ENCODE measurements around the gene PPP1R7.
A peak's percentile ranks its signal among the peaks of the same experiment; 100 is the strongest.

Gene PPP1R7

DNA sequence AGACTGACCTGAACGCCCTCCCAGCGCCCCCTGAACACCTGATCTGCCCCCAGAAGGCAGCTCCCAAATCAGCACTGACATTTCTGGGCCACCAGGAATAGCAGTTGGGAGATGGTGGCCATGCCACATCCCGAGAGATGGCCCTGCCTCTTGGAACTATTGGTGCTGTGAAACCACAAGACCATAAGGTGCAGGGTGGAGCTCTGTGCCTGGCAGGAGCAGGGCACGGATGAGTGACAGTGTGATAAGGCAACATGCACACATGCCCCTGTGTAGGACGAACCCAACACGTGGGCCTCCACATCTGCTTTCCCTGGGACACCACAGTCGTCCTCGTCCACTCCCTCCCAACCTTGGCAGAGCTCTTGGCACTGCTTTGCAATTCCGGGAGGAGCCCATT lies 65.2 kb downstream of the PPP1R7 start:
- Histone ChIP-seq H3K27me3 (ENCODE audit: control insufficient read depth in 5 of 5, insufficient read depth in 4 of 5, low read length in 5 of 5) (peaks cover 0 to 4% (median 0%) of the 10 kb centered on the region in 5 donors), H3K4me3 (ENCODE audit: low read depth in 1 of 5, low read length in 5 of 5) (no peak overlapping the region), H3K36me3 (ENCODE audit: control insufficient read depth in 5 of 5, insufficient read depth in 5 of 5, low read length in 5 of 5) (no peaks in the 10 kb centered on the region), H3K9ac (ENCODE audit: low read length in 5 of 5) (no peak overlapping the region), H3K9me3 (ENCODE audit: control insufficient read depth in 5 of 5, low read length in 5 of 5) (no peaks in the 10 kb centered on the region), H3K4me1 (ENCODE audit: control insufficient read depth in 5 of 5, insufficient read depth in 5 of 5, low read length in 5 of 5) (peaks cover 0 to 15% (median 14%) of the 10 kb centered on the region in 5 donors), H3K27ac (ENCODE audit: low read depth, low read length) (no peak overlapping the region)

DNA sequence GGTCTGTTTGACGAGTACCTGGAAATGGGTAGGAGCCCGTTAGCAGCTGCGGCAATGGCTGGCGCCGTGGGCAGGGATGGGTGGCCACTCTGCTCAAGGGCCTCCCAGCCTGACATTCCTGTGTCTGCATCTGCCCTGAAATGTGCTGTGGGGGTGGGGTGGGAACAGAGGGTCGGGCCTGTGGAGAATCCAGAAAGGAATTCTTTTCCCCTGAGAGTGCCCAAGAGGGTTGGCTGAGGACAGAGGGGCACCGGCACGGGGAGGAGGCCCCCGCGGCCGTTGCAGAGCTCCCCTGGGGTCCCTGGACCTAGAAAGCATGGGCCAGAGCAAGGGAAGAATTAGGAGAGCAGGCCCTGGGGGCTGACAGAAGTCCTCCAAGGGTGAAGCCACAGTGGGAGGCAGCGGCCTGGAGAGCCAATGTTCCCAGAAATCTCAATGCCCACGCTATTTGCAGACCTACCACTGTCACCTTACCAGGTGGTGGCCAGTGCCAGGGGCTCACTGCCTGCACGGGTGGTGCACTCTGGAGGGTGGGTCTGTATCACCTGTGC lies 66.0 kb downstream of the PPP1R7 start:
- no peaks in the 10 kb centered on the region for H3K36me3 ChIP-seq (ENCODE audit: control insufficient read depth in 5 of 5, insufficient read depth in 5 of 5, low read length in 5 of 5)
- H3K9ac ChIP-seq (ENCODE audit: low read length in 5 of 5), result no peak overlapping the region
- peaks cover 0 to 4% (median 0%) of the 10 kb centered on the region in 5 donors for H3K27me3 ChIP-seq (ENCODE audit: control insufficient read depth in 5 of 5, insufficient read depth in 4 of 5, low read length in 5 of 5)
- H3K4me1 ChIP-seq (ENCODE audit: control insufficient read depth in 5 of 5, insufficient read depth in 5 of 5, low read length in 5 of 5), result peaks cover 0 to 15% (median 14%) of the 10 kb centered on the region in 5 donors
- H3K27ac ChIP-seq (ENCODE audit: low read depth, low read length), result no peak overlapping the region
- H3K9me3 ChIP-seq (ENCODE audit: control insufficient read depth in 5 of 5, low read length in 5 of 5), result no peaks in the 10 kb centered on the region
- H3K4me3 ChIP-seq (ENCODE audit: low read depth in 1 of 5, low read length in 5 of 5), result no peak overlapping the region

DNA sequence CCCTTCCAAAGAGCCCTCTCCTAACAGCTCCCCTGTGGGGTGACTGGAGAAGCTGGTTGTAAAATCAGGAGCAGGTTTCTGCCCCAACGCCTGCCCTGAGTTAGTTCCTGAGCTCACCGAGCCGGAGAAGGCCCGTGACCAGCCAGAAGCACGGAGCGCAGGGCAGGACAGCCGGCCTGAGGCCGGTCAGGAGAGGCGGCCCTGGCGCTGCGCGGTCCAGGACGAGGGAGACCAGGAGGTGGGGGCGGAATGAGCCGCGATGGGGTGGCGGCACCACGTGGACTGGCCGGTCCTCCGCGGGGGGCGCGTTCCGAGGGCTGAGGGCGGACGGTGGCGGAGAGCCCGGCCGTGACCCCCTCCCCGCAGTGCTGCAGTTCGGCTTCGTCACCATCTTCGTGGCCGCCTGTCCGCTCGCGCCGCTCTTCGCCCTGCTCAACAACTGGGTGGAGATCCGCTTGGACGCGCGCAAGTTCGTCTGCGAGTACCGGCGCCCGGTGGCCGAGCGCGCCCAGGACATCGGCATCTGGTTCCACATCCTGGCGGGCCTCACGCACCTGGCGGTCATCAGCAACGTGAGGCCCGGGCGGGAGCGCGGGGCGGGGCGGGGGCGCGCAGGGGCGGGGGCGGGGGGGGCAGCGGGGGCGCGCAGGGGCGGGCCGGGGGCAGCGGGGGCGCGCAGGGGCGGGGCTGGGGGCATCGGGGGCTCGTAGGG lies 67.2 kb downstream of the PPP1R7 start:
- H3K9me3 ChIP-seq (ENCODE audit: control insufficient read depth in 5 of 5, low read length in 5 of 5), result no peaks in the 10 kb centered on the region
- H3K4me1 ChIP-seq (ENCODE audit: control insufficient read depth in 5 of 5, insufficient read depth in 5 of 5, low read length in 5 of 5), result peaks cover 0 to 15% (median 14%) of the 10 kb centered on the region in 5 donors
- H3K27ac ChIP-seq (ENCODE audit: low read depth, low read length), result peak overlapping the region; percentile 37
- H3K27me3 ChIP-seq (ENCODE audit: control insufficient read depth in 5 of 5, insufficient read depth in 4 of 5, low read length in 5 of 5), result peaks cover 0 to 3% (median 0%) of the 10 kb centered on the region in 5 donors
- no peaks in the 10 kb centered on the region for H3K36me3 ChIP-seq (ENCODE audit: control insufficient read depth in 5 of 5, insufficient read depth in 5 of 5, low read length in 5 of 5)
- H3K4me3 ChIP-seq (ENCODE audit: low read depth in 1 of 5, low read length in 5 of 5), result peak overlapping the region in 4 of 5 donors; percentile 56 to 69 (median 61)
- H3K9ac ChIP-seq (ENCODE audit: low read length in 5 of 5), result peak overlapping the region in 1 of 5 donors; percentile 45

DNA sequence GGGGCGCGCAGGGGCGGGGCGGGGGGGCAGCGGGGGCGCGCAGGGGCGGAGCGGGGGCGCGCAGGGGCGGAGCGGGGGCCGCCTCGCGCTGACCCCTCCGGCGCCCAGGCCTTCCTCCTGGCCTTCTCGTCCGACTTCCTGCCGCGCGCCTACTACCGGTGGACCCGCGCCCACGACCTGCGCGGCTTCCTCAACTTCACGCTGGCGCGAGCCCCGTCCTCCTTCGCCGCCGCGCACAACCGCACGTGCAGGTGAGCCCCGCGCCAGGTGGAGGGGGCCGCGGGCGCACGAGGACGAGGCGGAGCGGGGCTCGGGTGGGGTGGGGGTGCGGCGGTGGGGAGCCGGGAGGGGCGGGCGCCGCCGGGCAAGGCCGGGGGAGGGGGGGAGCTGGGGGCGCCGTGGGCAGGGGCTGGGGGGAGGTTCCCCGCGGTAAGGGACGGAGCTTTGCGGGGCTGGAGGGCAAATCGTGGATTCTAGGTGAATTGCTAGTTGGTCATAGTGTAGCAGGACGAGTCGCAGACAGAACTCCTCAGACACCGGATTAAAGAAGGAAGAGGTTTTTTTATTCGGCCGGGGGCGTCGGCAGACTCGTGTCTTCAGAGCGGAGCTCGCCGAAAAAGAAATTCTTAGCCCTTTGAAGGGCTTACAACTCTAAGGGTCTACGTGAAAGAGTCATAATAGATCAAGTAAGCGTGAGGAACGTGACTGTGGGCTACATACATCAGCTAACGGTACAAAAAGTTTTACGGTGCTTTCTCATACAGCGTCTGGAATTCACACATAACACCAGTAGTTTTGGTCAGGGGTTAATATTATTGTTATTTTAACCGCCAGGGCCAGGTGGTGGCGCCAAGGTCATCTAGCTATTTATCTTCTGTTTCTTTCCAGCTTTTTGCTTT lies 68.1 kb downstream of the PPP1R7 start:
- Histone ChIP-seq H3K36me3 (ENCODE audit: control insufficient read depth in 5 of 5, insufficient read depth in 5 of 5, low read length in 5 of 5) (no peaks in the 10 kb centered on the region), H3K27me3 (ENCODE audit: control insufficient read depth in 5 of 5, insufficient read depth in 4 of 5, low read length in 5 of 5) (peaks cover 0 to 2% (median 0%) of the 10 kb centered on the region in 5 donors), H3K4me1 (ENCODE audit: control insufficient read depth in 5 of 5, insufficient read depth in 5 of 5, low read length in 5 of 5) (peaks cover 0 to 16% (median 14%) of the 10 kb centered on the region in 5 donors), H3K9me3 (ENCODE audit: control insufficient read depth in 5 of 5, low read length in 5 of 5) (no peaks in the 10 kb centered on the region), H3K4me3 (ENCODE audit: low read depth in 1 of 5, low read length in 5 of 5) (peak overlapping the region; percentile 51 to 63 (median 61)), H3K27ac (ENCODE audit: low read depth, low read length) (no peak overlapping the region), H3K9ac (ENCODE audit: low read length in 5 of 5) (peak overlapping the region in 3 of 5 donors; percentile 47 to 70 (median 48))

DNA sequence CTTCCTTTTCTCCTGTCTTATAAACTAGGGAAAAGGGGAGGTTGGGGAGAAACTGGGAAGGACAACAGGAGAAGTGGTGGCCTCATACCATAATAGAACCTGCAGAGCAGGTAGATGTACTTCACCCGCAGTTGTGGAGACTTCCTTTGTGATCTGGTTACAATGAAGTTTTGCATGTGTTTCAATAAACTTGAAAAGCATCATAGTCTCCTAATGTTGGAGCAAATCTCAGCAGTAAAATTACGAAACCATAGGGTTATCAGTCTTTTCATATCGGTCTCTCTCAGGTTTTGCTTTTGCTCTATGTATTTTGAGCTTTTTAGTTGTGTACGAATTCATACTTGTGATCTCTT lies 68.7 kb downstream of the PPP1R7 start:
- Histone ChIP-seq H3K9me3 (ENCODE audit: control insufficient read depth in 5 of 5, low read length in 5 of 5) (no peaks in the 10 kb centered on the region), H3K27me3 (ENCODE audit: control insufficient read depth in 5 of 5, insufficient read depth in 4 of 5, low read length in 5 of 5) (peaks cover 0 to 2% (median 0%) of the 10 kb centered on the region in 5 donors), H3K36me3 (ENCODE audit: control insufficient read depth in 5 of 5, insufficient read depth in 5 of 5, low read length in 5 of 5) (no peaks in the 10 kb centered on the region), H3K4me1 (ENCODE audit: control insufficient read depth in 5 of 5, insufficient read depth in 5 of 5, low read length in 5 of 5) (peaks cover 0 to 22% (median 17%) of the 10 kb centered on the region in 5 donors), H3K27ac (ENCODE audit: low read depth, low read length) (no peak overlapping the region), H3K4me3 (ENCODE audit: low read depth in 1 of 5, low read length in 5 of 5) (peak overlapping the region in 3 of 5 donors; percentile 57 to 63 (median 61)), H3K9ac (ENCODE audit: low read length in 5 of 5) (peak overlapping the region in 1 of 5 donors; percentile 47)

DNA sequence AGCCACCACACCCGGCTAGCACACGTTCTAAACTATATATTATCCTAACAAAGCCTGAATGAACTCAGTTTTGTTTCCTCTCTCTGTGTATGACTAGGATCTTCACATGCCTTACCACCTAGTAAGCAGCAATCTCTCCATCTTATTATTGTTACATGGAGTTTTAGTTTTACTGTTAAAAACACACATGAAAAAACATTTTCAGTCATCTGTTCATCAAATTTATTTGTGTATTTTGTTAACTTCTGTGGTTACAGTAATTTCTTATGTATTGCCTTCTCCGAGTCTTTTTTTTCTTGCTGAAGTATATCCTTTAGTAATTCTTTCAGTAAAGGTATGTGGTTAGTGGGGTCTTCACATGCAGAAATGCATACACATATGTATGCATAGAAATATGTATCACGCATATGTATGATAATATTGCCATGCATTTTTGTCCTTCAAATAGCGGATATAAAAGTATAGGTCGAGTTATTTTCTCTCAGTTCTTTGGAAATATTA lies 69.6 kb downstream of the PPP1R7 start:
- H3K9ac ChIP-seq (ENCODE audit: low read length in 5 of 5), result no peak overlapping the region
- no peaks in the 10 kb centered on the region for H3K9me3 ChIP-seq (ENCODE audit: control insufficient read depth in 5 of 5, low read length in 5 of 5)
- no peak overlapping the region for H3K27ac ChIP-seq (ENCODE audit: low read depth, low read length)
- peaks cover 0 to 2% (median 0%) of the 10 kb centered on the region in 5 donors for H3K27me3 ChIP-seq (ENCODE audit: control insufficient read depth in 5 of 5, insufficient read depth in 4 of 5, low read length in 5 of 5)
- H3K36me3 ChIP-seq (ENCODE audit: control insufficient read depth in 5 of 5, insufficient read depth in 5 of 5, low read length in 5 of 5), result no peaks in the 10 kb centered on the region
- peaks cover 0 to 28% (median 24%) of the 10 kb centered on the region in 5 donors for H3K4me1 ChIP-seq (ENCODE audit: control insufficient read depth in 5 of 5, insufficient read depth in 5 of 5, low read length in 5 of 5)
- no peak overlapping the region for H3K4me3 ChIP-seq (ENCODE audit: low read depth in 1 of 5, low read length in 5 of 5)

DNA sequence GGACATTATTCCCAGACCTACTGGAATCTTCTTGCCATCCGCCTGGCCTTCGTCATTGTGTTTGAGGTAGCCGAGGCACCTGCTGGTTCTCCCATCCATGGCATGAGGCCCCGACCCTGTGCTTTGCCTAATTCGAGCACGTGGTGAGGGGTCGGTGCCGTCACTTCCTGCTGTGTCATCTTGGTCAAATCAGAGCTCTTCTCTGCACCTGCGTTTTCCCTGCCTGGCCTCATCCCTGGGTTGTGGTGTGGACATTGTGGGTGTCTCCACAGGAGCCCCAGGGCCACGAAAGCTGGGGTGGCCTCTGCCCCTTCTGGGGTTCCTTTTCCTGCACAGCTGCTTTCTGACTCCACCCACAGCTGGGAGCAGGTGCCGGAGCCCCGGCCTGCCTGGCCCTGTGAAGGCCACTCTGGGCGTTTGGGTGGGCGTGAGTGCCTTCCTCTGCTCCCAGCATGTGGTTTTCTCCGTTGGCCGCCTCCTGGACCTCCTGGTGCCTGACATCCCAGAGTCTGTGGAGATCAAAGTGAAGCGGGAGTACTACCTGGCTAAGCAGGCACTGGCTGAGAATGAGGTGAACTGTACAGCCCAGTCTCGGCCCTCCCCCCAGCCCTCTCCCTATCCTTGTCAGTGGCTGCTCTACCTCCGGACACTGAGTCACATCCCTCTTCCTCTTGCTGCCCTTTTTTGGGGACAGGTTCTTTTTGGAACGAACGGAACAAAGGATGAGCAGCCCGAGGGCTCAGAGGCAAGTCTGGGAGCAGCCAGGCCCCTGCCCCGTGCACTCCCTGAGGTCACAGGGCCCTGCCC lies 73.1 kb downstream of the PPP1R7 start:
- Histone ChIP-seq H3K27ac (ENCODE audit: low read depth, low read length) (no peak overlapping the region), H3K4me3 (ENCODE audit: low read depth in 1 of 5, low read length in 5 of 5) (no peak overlapping the region)

DNA sequence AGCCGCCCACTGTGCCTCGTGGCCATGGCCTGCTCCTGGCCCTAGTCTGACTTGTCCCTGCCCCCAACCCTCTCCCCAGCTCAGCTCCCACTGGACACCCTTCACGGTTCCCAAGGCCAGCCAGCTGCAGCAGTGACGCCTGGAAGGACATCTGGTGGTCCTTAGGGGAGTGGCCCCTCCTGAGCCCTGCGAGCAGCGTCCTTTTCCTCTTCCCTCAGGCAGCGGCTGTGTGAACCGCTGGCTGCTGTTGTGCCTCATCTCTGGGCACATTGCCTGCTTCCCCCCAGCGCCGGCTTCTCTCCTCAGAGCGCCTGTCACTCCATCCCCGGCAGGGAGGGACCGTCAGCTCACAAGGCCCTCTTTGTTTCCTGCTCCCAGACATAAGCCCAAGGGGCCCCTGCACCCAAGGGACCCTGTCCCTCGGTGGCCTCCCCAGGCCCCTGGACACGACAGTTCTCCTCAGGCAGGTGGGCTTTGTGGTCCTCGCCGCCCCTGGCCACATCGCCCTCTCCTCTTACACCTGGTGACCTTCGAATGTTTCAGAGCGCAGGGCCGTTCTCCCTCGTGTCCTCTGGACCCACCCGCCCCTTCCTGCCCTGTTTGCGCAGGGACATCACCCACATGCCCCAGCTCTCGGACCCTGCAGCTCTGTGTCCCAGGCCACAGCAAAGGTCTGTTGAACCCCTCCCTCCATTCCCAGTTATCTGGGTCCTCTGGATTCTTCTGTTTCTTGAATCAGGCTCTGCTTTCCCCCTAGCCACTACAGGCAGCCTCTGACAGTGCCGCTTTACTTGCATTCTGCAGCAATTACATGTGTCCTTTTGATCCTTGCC lies 74.0 kb downstream of the PPP1R7 start:
- Histone ChIP-seq H3K27ac (ENCODE audit: low read depth, low read length) (no peak overlapping the region), H3K9ac (ENCODE audit: low read length in 5 of 5) (peak overlapping the region in 1 of 5 donors; percentile 43)

More for the DNA sequence above, 73.1 kb downstream of the PPP1R7 start:
- H3K27me3 ChIP-seq (ENCODE audit: control insufficient read depth in 5 of 5, insufficient read depth in 4 of 5, low read length in 5 of 5), result no peaks in the 10 kb centered on the region
- H3K9ac ChIP-seq (ENCODE audit: low read length in 5 of 5), result peak overlapping the region in 1 of 5 donors; percentile 43
- H3K36me3 ChIP-seq (ENCODE audit: control insufficient read depth in 5 of 5, insufficient read depth in 5 of 5, low read length in 5 of 5), result peaks cover 0 to 31% (median 28%) of the 10 kb centered on the region in 5 donors
- peaks cover 0 to 24% (median 21%) of the 10 kb centered on the region in 5 donors for H3K4me1 ChIP-seq (ENCODE audit: control insufficient read depth in 5 of 5, insufficient read depth in 5 of 5, low read length in 5 of 5)
- no peaks in the 10 kb centered on the region for H3K9me3 ChIP-seq (ENCODE audit: control insufficient read depth in 5 of 5, low read length in 5 of 5)

More for the DNA sequence above, 74.0 kb downstream of the PPP1R7 start:
- H3K4me3 ChIP-seq (ENCODE audit: low read depth in 1 of 5, low read length in 5 of 5), result no peak overlapping the region
- peaks cover 0 to 39% (median 37%) of the 10 kb centered on the region in 5 donors for H3K36me3 ChIP-seq (ENCODE audit: control insufficient read depth in 5 of 5, insufficient read depth in 5 of 5, low read length in 5 of 5)
- peaks cover 0 to 15% (median 13%) of the 10 kb centered on the region in 5 donors for H3K4me1 ChIP-seq (ENCODE audit: control insufficient read depth in 5 of 5, insufficient read depth in 5 of 5, low read length in 5 of 5)
- no peaks in the 10 kb centered on the region for H3K27me3 ChIP-seq (ENCODE audit: control insufficient read depth in 5 of 5, insufficient read depth in 4 of 5, low read length in 5 of 5)
- no peaks in the 10 kb centered on the region for H3K9me3 ChIP-seq (ENCODE audit: control insufficient read depth in 5 of 5, low read length in 5 of 5)

Data from subcutaneous abdominal adipose tissue (tissue), 5 donors.